ENCODE measurements around the gene TLE7. TPM values are rescaled to one million over a fixed set of nuclear protein-coding genes. Genes with fewer than 3 reads are reported as not detected.

The TLE7 gene
- total RNA-seq, 2 experiments from 2014 or later: not detected

- intact Hi-C loops (cut with micrococcal nuclease; ENCODE audit: unreplicated experiment): no loop called here
- peaks cover 16% of the 10 kb centered on the region for H3K4me1 ChIP-seq (ENCODE audit: insufficient read depth, low read length, poor library complexity, severe bottlenecking)
- no peak overlapping the region for H3K4me3 ChIP-seq (ENCODE audit: low read depth, low read length, poor library complexity, severe bottlenecking)
- no peaks in the 10 kb centered on the region for H3K9me3 ChIP-seq (ENCODE audit: low read length)
- no peak overlapping the region for H3K4me2 ChIP-seq (ENCODE audit: low read length)
- no peak for TF ChIP-seq EZH2phosphoT487 (IDR thresholded peaks at IDR 0.05; ENCODE audit: borderline replicate concordance, low read depth, low read length)
- TF ChIP-seq CTCF (conservative IDR thresholded peaks at IDR 0.05; ENCODE audit: low read length): no peak
- no TSS peak for BruUV-seq (replicated peaks)
- no peak for DNase-seq (ENCODE audit: low spot score)
- peaks cover 24% of the 10 kb centered on the region; the same call in 1 of the 2 replicates for H3K79me2 ChIP-seq (ENCODE audit: insufficient read depth, low read depth, low read length)
- H2AFZ ChIP-seq (ENCODE audit: low read length): no peak overlapping the region
- no peaks in the 10 kb centered on the region for H3K9me2 ChIP-seq (ENCODE audit: insufficient read depth, low read length)
- no peak overlapping the region for H3K27ac ChIP-seq (ENCODE audit: low read depth, low read length, poor library complexity, severe bottlenecking)
- no peaks in the 10 kb centered on the region for H4K20me1 ChIP-seq (ENCODE audit: insufficient read depth, low read length)
- POLR2A ChIA-PET: interaction anchor here (0.9 kb wide), 1 partner anchor 19 kb away, joined by 3 read pairs; no protein-coding TSS in a partner anchor
- H3K36me3 ChIP-seq (ENCODE audit: insufficient read depth, low read length): no peaks in the 10 kb centered on the region
- CTCF ChIA-PET (ENCODE audit: unreplicated experiment): no interaction called here
These were observed 22.4 kb upstream of the TLE7 start for GRCh38 chr16:71464231-71464630.

GRCh38 chr16:71461686-71462648, 20.1 kb upstream of the TLE7 start, which contains the start of gene ZNF23:
ZNF23 (minus strand) TSS chr16:71462247; CDS start chr16:71456796, 5,451 bp downstream.
- TSS peak; percentile 79 for BruUV-seq (replicated peaks)
- Histone ChIP-seq H3K4me2 (ENCODE audit: low read length) (peak within 1 kb of the TSS; percentile 98), H3K27ac (ENCODE audit: low read depth, low read length, poor library complexity, severe bottlenecking) (peak within 1 kb of the TSS; percentile 6), H2AFZ (ENCODE audit: low read length) (peak within 1 kb of the TSS; percentile 99), H3K4me1 (ENCODE audit: insufficient read depth, low read length, poor library complexity, severe bottlenecking) (peaks cover 16% of the 10 kb centered on the region), H3K79me2 (ENCODE audit: insufficient read depth, low read depth, low read length) (peaks cover 24% of the 10 kb centered on the region; the same call in 1 of the 2 replicates), H3K9me2 (ENCODE audit: insufficient read depth, low read length) (no peaks in the 10 kb centered on the region), H4K20me1 (ENCODE audit: insufficient read depth, low read length) (no peaks in the 10 kb centered on the region), H3K9me3 (ENCODE audit: low read length) (no peaks in the 10 kb centered on the region), H3K36me3 (ENCODE audit: insufficient read depth, low read length) (no peaks in the 10 kb centered on the region), H3K4me3 (ENCODE audit: low read depth, low read length, poor library complexity, severe bottlenecking) (peak within 1 kb of the TSS; percentile 98)
- ChIA-PET POLR2A (interaction anchor here (0.7 to 1.3 kb wide), 7 partner anchors 10 to 515 kb away, joined by 3 read pairs; no protein-coding TSS in a partner anchor), CTCF (ENCODE audit: unreplicated experiment) (no interaction called here)
- DNase-seq (ENCODE audit: low spot score): peak; percentile 86
- TF ChIP-seq CTCF (conservative IDR thresholded peaks at IDR 0.05; ENCODE audit: low read length): peak; percentile 57
- TF ChIP-seq EZH2phosphoT487 (IDR thresholded peaks at IDR 0.05; ENCODE audit: borderline replicate concordance, low read depth, low read length): no peak
- intact Hi-C loops (cut with micrococcal nuclease; ENCODE audit: unreplicated experiment): loop anchor here (1.0 kb wide), 1 partner anchor 22 kb away; no protein-coding TSS in a partner anchor

Measured in OCI-LY7 (cell line).